Ovary (tissue), 3 donors: ENCODE measurements around the gene XXYLT1.

ENCODE experiments used
- EP300 ChIP-seq: sonication (generic); formaldehyde crosslinking; IDR thresholded peaks from one replicate; pipeline ENCODE4 v1.6.1; 2017; ENCODE audit warnings: antibody characterized with exemption
- POLR2A ChIP-seq: fragments of 450-650 bp; IDR thresholded peaks from one replicate; pipeline ENCODE4 v1.6.1; 2017; ENCODE audit warnings: antibody characterized with exemption, mild to moderate bottlenecking, moderate library complexity
- TF ChIP-seq, protein P1 (sequence below), 3 donors: fragments of 450-650 bp in 2 of 3; fragments of 200-600 bp in 1 of 3; IDR thresholded peaks; one replicate each; pipeline versions ENCODE4 v1.5.1 to v1.8.0; 2016 to 2022; ENCODE audit warnings: antibody characterized with exemption in 3 of 3, mild to moderate bottlenecking in 1 of 3
- donor health status: DM: no; HTN: no; CAD: no.

- TF ChIP-seq, protein P1, sequence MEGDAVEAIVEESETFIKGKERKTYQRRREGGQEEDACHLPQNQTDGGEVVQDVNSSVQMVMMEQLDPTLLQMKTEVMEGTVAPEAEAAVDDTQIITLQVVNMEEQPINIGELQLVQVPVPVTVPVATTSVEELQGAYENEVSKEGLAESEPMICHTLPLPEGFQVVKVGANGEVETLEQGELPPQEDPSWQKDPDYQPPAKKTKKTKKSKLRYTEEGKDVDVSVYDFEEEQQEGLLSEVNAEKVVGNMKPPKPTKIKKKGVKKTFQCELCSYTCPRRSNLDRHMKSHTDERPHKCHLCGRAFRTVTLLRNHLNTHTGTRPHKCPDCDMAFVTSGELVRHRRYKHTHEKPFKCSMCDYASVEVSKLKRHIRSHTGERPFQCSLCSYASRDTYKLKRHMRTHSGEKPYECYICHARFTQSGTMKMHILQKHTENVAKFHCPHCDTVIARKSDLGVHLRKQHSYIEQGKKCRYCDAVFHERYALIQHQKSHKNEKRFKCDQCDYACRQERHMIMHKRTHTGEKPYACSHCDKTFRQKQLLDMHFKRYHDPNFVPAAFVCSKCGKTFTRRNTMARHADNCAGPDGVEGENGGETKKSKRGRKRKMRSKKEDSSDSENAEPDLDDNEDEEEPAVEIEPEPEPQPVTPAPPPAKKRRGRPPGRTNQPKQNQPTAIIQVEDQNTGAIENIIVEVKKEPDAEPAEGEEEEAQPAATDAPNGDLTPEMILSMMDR (IDR thresholded peaks at IDR 0.05): no peak
- no peak for TF ChIP-seq POLR2A
- TF ChIP-seq EP300: no peak
Measured at GRCh38 chr3:195030791-195031321, 240.1 kb downstream of the XXYLT1 start.
